ENCODE measurements around the gene SACS. TPM values are rescaled to one million over a fixed set of nuclear protein-coding genes. Genes with fewer than 3 reads are reported as not detected.
"Not testable (repeated sequence)": the region's sequence is repeated elsewhere in the genome, so short reads cannot be mapped to it uniquely, and the experiment has no call there.

Gene SACS
- total RNA-seq, 1 donor from 2014 or later: 56.0 TPM

- Histone ChIP-seq H3K36me3 (ENCODE audit: control insufficient read depth, insufficient read depth, low read length) (no peaks in the 10 kb centered on the region), H3K4me3 (ENCODE audit: low read depth, low read length) (no peak overlapping the region), H3K27me3 (ENCODE audit: control insufficient read depth, insufficient read depth, low read length) (no peaks in the 10 kb centered on the region)
- TF ChIP-seq CTCF (IDR thresholded peaks at IDR 0.05; ENCODE audit: insufficient read depth, low read length, poor library complexity, severe bottlenecking): no peak
- no peak for DNase-seq (ENCODE audit: low read depth)
These were observed 112.5 kb downstream of the SACS start for GRCh38 chr13:23320926-23321534.

- no peak for TF ChIP-seq CTCF (IDR thresholded peaks at IDR 0.05; ENCODE audit: insufficient read depth, low read length, poor library complexity, severe bottlenecking)
- no peak for DNase-seq (ENCODE audit: low read depth)
These were observed 113.6 kb downstream of the SACS start for GRCh38 chr13:23319883-23320224.

GRCh38 chr13:23314837-23315236 lies 118.7 kb downstream of the SACS start:
- H3K27me3 ChIP-seq (ENCODE audit: control insufficient read depth, insufficient read depth, low read length); H3K36me3 ChIP-seq (ENCODE audit: control insufficient read depth, insufficient read depth, low read length); DNase-seq (ENCODE audit: low read depth): not testable (repeated sequence)

More at GRCh38 chr13:23319883-23320224, 113.6 kb downstream of the SACS start:
- H3K36me3 ChIP-seq (ENCODE audit: control insufficient read depth, insufficient read depth, low read length): no peaks in the 10 kb centered on the region
- no peaks in the 10 kb centered on the region for H3K27me3 ChIP-seq (ENCODE audit: control insufficient read depth, insufficient read depth, low read length)
- H3K4me3 ChIP-seq (ENCODE audit: low read depth, low read length): no peak overlapping the region

GRCh38 chr13:23292586-23292985 lies 140.9 kb downstream of the SACS start:
- no peak for TF ChIP-seq CTCF (IDR thresholded peaks at IDR 0.05; ENCODE audit: insufficient read depth, low read length, poor library complexity, severe bottlenecking)
- H3K36me3 ChIP-seq (ENCODE audit: control insufficient read depth, insufficient read depth, low read length): no peaks in the 10 kb centered on the region
- DNase-seq (ENCODE audit: low read depth): no peak
- no peak overlapping the region for H3K4me3 ChIP-seq (ENCODE audit: low read depth, low read length)
- no peaks in the 10 kb centered on the region for H3K27me3 ChIP-seq (ENCODE audit: control insufficient read depth, insufficient read depth, low read length)

More at GRCh38 chr13:23314837-23315236, 118.7 kb downstream of the SACS start:
- H3K4me3 ChIP-seq (ENCODE audit: low read depth, low read length): not testable (repeated sequence)

- TF ChIP-seq CTCF (IDR thresholded peaks at IDR 0.05; ENCODE audit: insufficient read depth, low read length, poor library complexity, severe bottlenecking): no peak
- Histone ChIP-seq H3K36me3 (ENCODE audit: control insufficient read depth, insufficient read depth, low read length) (no peaks in the 10 kb centered on the region), H3K27me3 (ENCODE audit: control insufficient read depth, insufficient read depth, low read length) (no peaks in the 10 kb centered on the region), H3K4me3 (ENCODE audit: low read depth, low read length) (no peak overlapping the region)
- DNase-seq (ENCODE audit: low read depth): no peak
These were observed 143.6 kb downstream of the SACS start for GRCh38 chr13:23289917-23290357.

- no peak for DNase-seq (ENCODE audit: low read depth)
- Histone ChIP-seq H3K36me3 (ENCODE audit: control insufficient read depth, insufficient read depth, low read length) (no peaks in the 10 kb centered on the region), H3K4me3 (ENCODE audit: low read depth, low read length) (no peak overlapping the region), H3K27me3 (ENCODE audit: control insufficient read depth, insufficient read depth, low read length) (no peaks in the 10 kb centered on the region)
- TF ChIP-seq CTCF (IDR thresholded peaks at IDR 0.05; ENCODE audit: insufficient read depth, low read length, poor library complexity, severe bottlenecking): no peak
These were observed 144.5 kb downstream of the SACS start for GRCh38 chr13:23288995-23289394.
